Endothelial cell of umbilical vein (primary cell): ENCODE results near the gene MACROH2A1. TPM values are rescaled to one million over a fixed set of nuclear protein-coding genes. Genes with fewer than 3 reads are reported as not detected.

Source experiments
- BruUV-seq: library from RNA; stranded (reverse); fragments of 400-500 nt; replicated peaks from 2 replicates; lab custom pipeline; 2021; lab: Mats Ljungman, UMichigan
- CTCF ChIA-PET: fragments of 300-600, 350-600 bp; sonication (Branson Sonifier 250); formaldehyde crosslinking; loops from one replicate; lab custom pipeline; 2021; ENCODE audit warnings: antibody characterized with exemption, inconsistent platforms; lab: Charles Lee
- POLR2A ChIA-PET: fragments of 300-600, 350-600 bp; sonication (Branson Sonifier 250); formaldehyde crosslinking; loops from one replicate; lab custom pipeline; 2021; ENCODE audit warnings: antibody characterized with exemption, inconsistent platforms; lab: Charles Lee
- DNase-seq: peaks from one replicate; pipeline ENCODE4 v3.0.0-alpha.2; 2011; ENCODE audit warnings: low read depth, low spot score
- FAIRE-seq: peaks from 2 replicates; lab custom pipeline; 2011; peaks lifted over from hg19 to GRCh38; lab: Jason Lieb, UNC
- H2AFZ ChIP-seq: 2 replicates; pipeline ENCODE4 v1.6.0; 2012; ENCODE audit warnings: low read depth, low read length, control low read depth, inconsistent platforms
- H3K27ac ChIP-seq: 2 replicates; pipeline ENCODE4 v1.5.1; 2011; ENCODE audit warnings: low read depth, mild to moderate bottlenecking, control low read depth, low read length, moderate library complexity; ENCODE audit not compliant: insufficient read depth
- H3K27me3 ChIP-seq, 2 experiments: 2 replicates each; pipeline versions ENCODE4 v1.6.0 to v1.6.1; 2011; ENCODE audit warnings: low read length in 2 of 2, mixed read lengths in 1 of 2; ENCODE audit not compliant: control insufficient read depth in 2 of 2, insufficient read depth in 2 of 2
- H3K36me3 ChIP-seq, 2 experiments: 2 replicates in 1 of 2; 3 replicates in 1 of 2; pipeline ENCODE4 v1.5.1; 2011; ENCODE audit warnings: low read length in 2 of 2, mild to moderate bottlenecking in 1 of 2, moderate library complexity in 1 of 2; ENCODE audit not compliant: control insufficient read depth in 2 of 2, insufficient read depth in 2 of 2; ENCODE audit errors: extremely low read depth in 1 of 2
- H3K4me1 ChIP-seq: 3 replicates; pipeline ENCODE4 v1.5.1; 2011; ENCODE audit warnings: mild to moderate bottlenecking, low read length; ENCODE audit not compliant: control insufficient read depth, insufficient read depth; ENCODE audit errors: extremely low read depth
- H3K4me2 ChIP-seq: 2 replicates; pipeline ENCODE4 v1.6.1; 2011; ENCODE audit warnings: low read length, control low read depth, mixed read lengths; ENCODE audit not compliant: insufficient read depth
- H3K4me3 ChIP-seq, 3 experiments: fragments of 200-600 bp in 1 of 3; sonication (generic), shearing (Covaris generic) in 1 of 3; replicated peaks in 1 of 3; 2 replicates each; pipeline ENCODE4 v1.5.1; 2011 to 2016; ENCODE audit warnings: control low read depth in 3 of 3, low read length in 3 of 3, mild to moderate bottlenecking in 2 of 3, inconsistent platforms in 1 of 3, low read depth in 1 of 3, moderate library complexity in 1 of 3; ENCODE audit not compliant: insufficient read depth in 1 of 3
- H3K79me2 ChIP-seq: 2 replicates; pipeline ENCODE4 v1.6.0; 2012; ENCODE audit warnings: low read length, inconsistent platforms; ENCODE audit not compliant: control insufficient read depth, insufficient read depth
- H3K9ac ChIP-seq: replicated peaks from 2 replicates; pipeline ENCODE3; 2011; ENCODE audit warnings: low read length, control low read depth; ENCODE audit not compliant: insufficient read depth; ENCODE audit errors: extremely low read depth
- H3K9me1 ChIP-seq: replicated peaks from 3 replicates; pipeline ENCODE4 v1.6.0; 2011; ENCODE audit warnings: mild to moderate bottlenecking, low read length; ENCODE audit not compliant: control insufficient read depth, insufficient read depth; ENCODE audit errors: extremely low read depth
- H3K9me3 ChIP-seq: replicated peaks from 2 replicates; pipeline ENCODE4 v1.5.1; 2012; ENCODE audit warnings: low read length, inconsistent platforms; ENCODE audit not compliant: control insufficient read depth, insufficient read depth
- H4K20me1 ChIP-seq: replicated peaks from 2 replicates; pipeline ENCODE3; 2011; ENCODE audit warnings: mild to moderate bottlenecking, low read length; ENCODE audit not compliant: control insufficient read depth, insufficient read depth; ENCODE audit errors: extremely low read depth
- EZH2 ChIP-seq: IDR thresholded peaks from 2 replicates; pipeline ENCODE4 v1.6.1; 2012; ENCODE audit warnings: borderline replicate concordance, low read depth, mild to moderate bottlenecking, moderate library complexity, low read length, inconsistent platforms; ENCODE audit not compliant: severe bottlenecking
- FOS ChIP-seq: IDR thresholded peaks from 2 replicates; pipeline ENCODE4 v1.6.1; 2011; ENCODE audit warnings: mild to moderate bottlenecking, low read length, moderate library complexity, borderline replicate concordance; ENCODE audit not compliant: insufficient read depth
- GATA2 ChIP-seq: IDR thresholded peaks from 2 replicates; pipeline ENCODE4 v1.7.0; 2011; ENCODE audit warnings: low read depth, mild to moderate bottlenecking, moderate library complexity, mixed read lengths, low read length; ENCODE audit not compliant: insufficient read length, insufficient read depth
- JUN ChIP-seq: IDR thresholded peaks from 2 replicates; pipeline ENCODE4 v1.6.1; 2011; ENCODE audit warnings: borderline replicate concordance, low read depth; ENCODE audit not compliant: insufficient read length, insufficient read depth
- MYC ChIP-seq: IDR thresholded peaks from one replicate; pipeline ENCODE4 v1.6.1; 2011; ENCODE audit warnings: mild to moderate bottlenecking, low read depth, low read length
- POLR2AphosphoS5 ChIP-seq: IDR thresholded peaks from 2 replicates; pipeline ENCODE4 v1.6.1; 2012; ENCODE audit warnings: low read depth, mild to moderate bottlenecking, control low read depth, low read length, moderate library complexity; ENCODE audit not compliant: insufficient read depth
- dilution Hi-C: fragments of 300-500 bp; cut with MboI; formaldehyde crosslinking; loops from one replicate; pipeline ENCODE4 v1.15.0; 2019; ENCODE audit warnings: low sequenced_read_pairs; ENCODE audit not compliant: extremely low pct_ligation_motif_present
- intact Hi-C: fragments of 100-400 bp; cut with micrococcal nuclease; formaldehyde crosslinking; loops from one replicate; pipeline ENCODE4 v1.10.0; 2022
- polyA plus RNA-seq, 4 experiments: library from polyadenylated mRNA; depleted of rRNA in 3 of 4; stranded (reverse) in 3 of 4; unstranded in 1 of 4; fragments of >200 nt; gene quantifications; 2 replicates each; pipeline versions ENCODE4 v1.2.1 to v1.2.3, GENCODE V29; 2011 to 2012; ENCODE audit warnings: missing spikeins in 1 of 4
- total RNA-seq: library from RNA; stranded (reverse); gene quantifications from 2 replicates; pipeline ENCODE4 v1.2.3, GENCODE V29; 2021
- TF ChIP-seq, protein P1 (sequence below), 2 donors: IDR thresholded peaks; 1 replicate in 1 of 2; 2 replicates in 1 of 2; pipeline ENCODE4 v1.5.1; 2011; ENCODE audit warnings: low read length in 2 of 2, mild to moderate bottlenecking in 2 of 2, moderate library complexity in 2 of 2, control low read depth in 1 of 2, inconsistent platforms in 1 of 2, low read depth in 1 of 2; ENCODE audit not compliant: insufficient read depth in 1 of 2; ENCODE audit errors: extremely low read depth in 1 of 2

The MACROH2A1 gene
- total and polyA plus RNA-seq, 2 donors (not counting 3 experiments of a cell fraction or from before 2014, with no cell fraction given): 89.3 to 147 TPM

DNA sequence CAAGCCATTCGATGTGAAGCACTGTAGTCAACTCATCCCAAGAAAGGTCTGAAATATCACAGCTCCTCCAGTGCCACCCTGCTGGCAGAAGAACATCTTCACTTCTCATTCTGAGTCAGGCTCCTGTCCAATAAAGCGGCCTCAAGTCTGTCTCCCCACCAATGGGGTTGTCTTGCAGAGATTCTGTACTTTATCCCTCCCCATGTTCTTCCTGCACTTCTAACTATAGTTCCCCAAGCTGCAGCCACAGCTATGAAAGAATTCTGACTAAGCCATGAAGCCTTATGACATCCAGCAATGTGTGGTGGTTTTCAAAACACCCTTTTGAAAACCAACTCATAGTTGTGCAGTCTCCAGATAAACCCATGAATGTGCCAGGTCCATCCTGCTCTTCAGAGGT lies 6.8 kb downstream of the MACROH2A1 start:
- POLR2A ChIA-PET: no interaction called here
- no peak overlapping the region for H2AFZ ChIP-seq
- H3K4me2 ChIP-seq: no peak overlapping the region
- dilution Hi-C loops: no loop called here
- H3K27ac ChIP-seq: no peak overlapping the region
- CTCF ChIA-PET: no interaction called here
- no peak for TF ChIP-seq FOS
- no peak for TF ChIP-seq MYC
- no peak for TF ChIP-seq JUN
- no peak for TF ChIP-seq POLR2AphosphoS5
- TF ChIP-seq EZH2: no peak
- TF ChIP-seq, protein P1, sequence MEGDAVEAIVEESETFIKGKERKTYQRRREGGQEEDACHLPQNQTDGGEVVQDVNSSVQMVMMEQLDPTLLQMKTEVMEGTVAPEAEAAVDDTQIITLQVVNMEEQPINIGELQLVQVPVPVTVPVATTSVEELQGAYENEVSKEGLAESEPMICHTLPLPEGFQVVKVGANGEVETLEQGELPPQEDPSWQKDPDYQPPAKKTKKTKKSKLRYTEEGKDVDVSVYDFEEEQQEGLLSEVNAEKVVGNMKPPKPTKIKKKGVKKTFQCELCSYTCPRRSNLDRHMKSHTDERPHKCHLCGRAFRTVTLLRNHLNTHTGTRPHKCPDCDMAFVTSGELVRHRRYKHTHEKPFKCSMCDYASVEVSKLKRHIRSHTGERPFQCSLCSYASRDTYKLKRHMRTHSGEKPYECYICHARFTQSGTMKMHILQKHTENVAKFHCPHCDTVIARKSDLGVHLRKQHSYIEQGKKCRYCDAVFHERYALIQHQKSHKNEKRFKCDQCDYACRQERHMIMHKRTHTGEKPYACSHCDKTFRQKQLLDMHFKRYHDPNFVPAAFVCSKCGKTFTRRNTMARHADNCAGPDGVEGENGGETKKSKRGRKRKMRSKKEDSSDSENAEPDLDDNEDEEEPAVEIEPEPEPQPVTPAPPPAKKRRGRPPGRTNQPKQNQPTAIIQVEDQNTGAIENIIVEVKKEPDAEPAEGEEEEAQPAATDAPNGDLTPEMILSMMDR (IDR thresholded peaks at IDR 0.05; ENCODE audit: extremely low read depth in 1 of 2, insufficient read depth in 1 of 2, low read depth in 1 of 2, low read length in 2 of 2): no peak
- TF ChIP-seq GATA2: no peak
- no peak overlapping the region for H3K4me3 ChIP-seq
- H3K79me2 ChIP-seq: peaks cover 85% of the 10 kb centered on the region
- H3K36me3 ChIP-seq: peaks cover 3 to 10% of the 10 kb centered on the region in 2 experiments
- H3K9me3 ChIP-seq: no peaks in the 10 kb centered on the region
- no peak for DNase-seq
- peaks cover 4% of the 10 kb centered on the region for H3K4me1 ChIP-seq
- no peak for FAIRE-seq
- no peaks in the 10 kb centered on the region for H3K27me3 ChIP-seq
- peaks cover 4% of the 10 kb centered on the region for H4K20me1 ChIP-seq
- intact Hi-C loops: no loop called here
- no peaks in the 10 kb centered on the region for H3K9me1 ChIP-seq
- no TSS peak for BruUV-seq
- H3K9ac ChIP-seq: no peak overlapping the region
